ENCODE measurements around the gene CLRN1.

Gene CLRN1

DNA sequence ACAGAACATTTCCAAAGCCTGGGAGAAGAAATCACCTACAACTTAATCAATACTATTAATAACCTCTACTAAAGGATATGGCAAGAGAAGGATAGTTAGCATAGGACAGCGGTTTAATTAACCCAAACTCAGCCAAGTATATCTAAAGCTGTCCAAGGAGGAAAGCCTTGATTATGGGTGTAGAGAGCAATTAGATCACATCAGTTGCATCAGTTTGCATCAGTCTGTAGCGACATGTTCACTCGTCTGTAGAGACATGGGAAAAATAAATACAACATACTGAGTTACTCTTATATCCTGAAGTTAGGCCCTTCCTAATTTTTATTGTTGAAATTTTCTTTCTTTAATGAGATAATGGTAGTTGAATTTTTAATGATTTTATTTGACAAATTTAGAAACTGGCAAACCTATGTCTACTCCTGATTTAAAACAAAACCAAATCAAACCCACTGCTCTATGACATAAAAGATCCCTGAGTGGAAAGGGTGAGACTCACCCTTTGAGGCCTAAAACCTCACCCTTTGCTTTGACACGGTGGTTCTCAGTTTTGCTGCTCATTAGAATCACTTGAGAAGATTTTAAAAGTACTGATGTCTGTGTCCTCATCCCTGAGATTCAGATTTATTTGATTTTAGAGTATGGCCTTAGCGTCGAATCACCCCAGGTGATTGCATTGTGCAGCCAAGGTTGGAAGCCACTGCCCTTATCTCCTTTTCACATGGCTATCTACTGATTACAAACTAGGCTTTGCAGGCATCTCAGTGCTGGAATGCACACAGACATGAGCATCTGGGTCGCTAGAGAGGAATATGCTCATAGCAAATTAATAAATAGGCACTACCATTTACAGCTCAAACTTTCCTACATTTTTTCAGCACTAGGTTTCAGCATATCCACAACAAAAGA is 2.8 kb upstream of the CLRN1 start:
- no peak for DNase-seq (ENCODE audit: low read depth)
- TF ChIP-seq, protein P1, sequence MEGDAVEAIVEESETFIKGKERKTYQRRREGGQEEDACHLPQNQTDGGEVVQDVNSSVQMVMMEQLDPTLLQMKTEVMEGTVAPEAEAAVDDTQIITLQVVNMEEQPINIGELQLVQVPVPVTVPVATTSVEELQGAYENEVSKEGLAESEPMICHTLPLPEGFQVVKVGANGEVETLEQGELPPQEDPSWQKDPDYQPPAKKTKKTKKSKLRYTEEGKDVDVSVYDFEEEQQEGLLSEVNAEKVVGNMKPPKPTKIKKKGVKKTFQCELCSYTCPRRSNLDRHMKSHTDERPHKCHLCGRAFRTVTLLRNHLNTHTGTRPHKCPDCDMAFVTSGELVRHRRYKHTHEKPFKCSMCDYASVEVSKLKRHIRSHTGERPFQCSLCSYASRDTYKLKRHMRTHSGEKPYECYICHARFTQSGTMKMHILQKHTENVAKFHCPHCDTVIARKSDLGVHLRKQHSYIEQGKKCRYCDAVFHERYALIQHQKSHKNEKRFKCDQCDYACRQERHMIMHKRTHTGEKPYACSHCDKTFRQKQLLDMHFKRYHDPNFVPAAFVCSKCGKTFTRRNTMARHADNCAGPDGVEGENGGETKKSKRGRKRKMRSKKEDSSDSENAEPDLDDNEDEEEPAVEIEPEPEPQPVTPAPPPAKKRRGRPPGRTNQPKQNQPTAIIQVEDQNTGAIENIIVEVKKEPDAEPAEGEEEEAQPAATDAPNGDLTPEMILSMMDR (IDR thresholded peaks at IDR 0.05; ENCODE audit: low read depth, low read length) = no peak
- TF ChIP-seq POLR2A (IDR thresholded peaks at IDR 0.05; ENCODE audit: extremely low read depth, insufficient read length) (no peak), MYC (IDR thresholded peaks at IDR 0.05; ENCODE audit: low read depth, low read length) (no peak)
- TF ChIP-seq, protein P2, sequence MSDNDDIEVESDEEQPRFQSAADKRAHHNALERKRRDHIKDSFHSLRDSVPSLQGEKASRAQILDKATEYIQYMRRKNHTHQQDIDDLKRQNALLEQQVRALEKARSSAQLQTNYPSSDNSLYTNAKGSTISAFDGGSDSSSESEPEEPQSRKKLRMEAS (IDR thresholded peaks at IDR 0.05; ENCODE audit: low read depth, low read length) = no peak
- no peak overlapping the region for H3K4me3 ChIP-seq (ENCODE audit: low read depth, low read length)

- H3K4me3 ChIP-seq (ENCODE audit: low read depth, low read length) = no peak overlapping the region
- TF ChIP-seq, protein P1 (IDR thresholded peaks at IDR 0.05; ENCODE audit: low read depth, low read length) = no peak
- TF ChIP-seq MYC (IDR thresholded peaks at IDR 0.05; ENCODE audit: low read depth, low read length) (no peak), POLR2A (IDR thresholded peaks at IDR 0.05; ENCODE audit: extremely low read depth, insufficient read length) (no peak)
- TF ChIP-seq, protein P2 (IDR thresholded peaks at IDR 0.05; ENCODE audit: low read depth, low read length) = no peak
- no peak for DNase-seq (ENCODE audit: low read depth)
Observed at GRCh38 chr3:150970665-150971324, 1.7 kb downstream of the CLRN1 start.

- no peak for DNase-seq (ENCODE audit: low read depth)
- TF ChIP-seq, protein P1 (IDR thresholded peaks at IDR 0.05; ENCODE audit: low read depth, low read length) = no peak
- TF ChIP-seq MYC (IDR thresholded peaks at IDR 0.05; ENCODE audit: low read depth, low read length) = no peak
- TF ChIP-seq, protein P2 (IDR thresholded peaks at IDR 0.05; ENCODE audit: low read depth, low read length) = no peak
- TF ChIP-seq POLR2A (IDR thresholded peaks at IDR 0.05; ENCODE audit: extremely low read depth, insufficient read length) = no peak
- H3K4me3 ChIP-seq (ENCODE audit: low read depth, low read length) = no peak overlapping the region
Observed at GRCh38 chr3:150968341-150969035, 4.0 kb downstream of the CLRN1 start.

GRCh38 chr3:150965436-150965835 is 7.1 kb downstream of the CLRN1 start:
- no peak for DNase-seq (ENCODE audit: low read depth)

GRCh38 chr3:150961949-150962348 is 10.6 kb downstream of the CLRN1 start:
- DNase-seq (ENCODE audit: low read depth) = no peak
- TF ChIP-seq MYC (IDR thresholded peaks at IDR 0.05; ENCODE audit: low read depth, low read length) (no peak), POLR2A (IDR thresholded peaks at IDR 0.05; ENCODE audit: extremely low read depth, insufficient read length) (no peak)
- TF ChIP-seq, protein P1 (IDR thresholded peaks at IDR 0.05; ENCODE audit: low read depth, low read length) = no peak
- TF ChIP-seq, protein P2 (IDR thresholded peaks at IDR 0.05; ENCODE audit: low read depth, low read length) = no peak
- no peak overlapping the region for H3K4me3 ChIP-seq (ENCODE audit: low read depth, low read length)

More at GRCh38 chr3:150965436-150965835, 7.1 kb downstream of the CLRN1 start:
- no peak for TF ChIP-seq POLR2A (IDR thresholded peaks at IDR 0.05; ENCODE audit: extremely low read depth, insufficient read length)
- no peak for TF ChIP-seq MYC (IDR thresholded peaks at IDR 0.05; ENCODE audit: low read depth, low read length)
- TF ChIP-seq, protein P1 (IDR thresholded peaks at IDR 0.05; ENCODE audit: low read depth, low read length) = no peak
- TF ChIP-seq, protein P2 (IDR thresholded peaks at IDR 0.05; ENCODE audit: low read depth, low read length) = no peak
- no peak overlapping the region for H3K4me3 ChIP-seq (ENCODE audit: low read depth, low read length)
